DOHH2 (cell line): ENCODE results near the gene NALCN.

Experiments used
- H3F3A ChIP-seq: fragments of 200-600 bp; sonication (generic), shearing (Covaris generic); 2 replicates; pipeline ENCODE4 v1.6.0; 2016; ENCODE audit warnings: antibody characterized with exemption, mild to moderate bottlenecking; ENCODE audit not compliant: control insufficient read depth, insufficient read depth
- H3K27ac ChIP-seq: fragments of 200-600 bp; sonication (generic); 2 replicates; pipeline ENCODE4 v1.5.1; 2014; ENCODE audit warnings: low read depth, mild to moderate bottlenecking, low read length, moderate library complexity
- H3K27me3 ChIP-seq: fragments of 200-600 bp; sonication (generic); 2 replicates; pipeline ENCODE4 v1.6.1; 2014; ENCODE audit warnings: mild to moderate bottlenecking, low read length, mixed read lengths; ENCODE audit not compliant: control insufficient read depth
- H3K36me3 ChIP-seq: fragments of 200-600 bp; sonication (generic); 2 replicates; pipeline ENCODE4 v1.6.1; 2014; ENCODE audit warnings: mild to moderate bottlenecking, low read length, moderate library complexity, mixed read lengths; ENCODE audit not compliant: control insufficient read depth
- H3K4me1 ChIP-seq: fragments of 200-600 bp; sonication (generic); 2 replicates; pipeline ENCODE4 v1.6.1; 2014; ENCODE audit warnings: mild to moderate bottlenecking, low read length, mixed read lengths; ENCODE audit not compliant: control insufficient read depth
- H3K4me2 ChIP-seq: fragments of 200-600 bp; sonication (generic); 2 replicates; pipeline ENCODE4 v1.6.0; 2014; ENCODE audit warnings: mild to moderate bottlenecking, low read length, moderate library complexity
- H3K4me3 ChIP-seq: fragments of 200-600 bp; sonication (generic); 2 replicates; pipeline ENCODE4 v1.5.1; 2014; ENCODE audit warnings: mild to moderate bottlenecking, low read length, mixed read lengths
- H3K79me2 ChIP-seq: fragments of 200-600 bp; sonication (generic); 2 replicates; pipeline ENCODE4 v1.6.1; 2014; ENCODE audit warnings: mild to moderate bottlenecking, low read length, mixed read lengths; ENCODE audit not compliant: control insufficient read depth
- H3K9me2 ChIP-seq: fragments of 200-600 bp; sonication (generic); replicated peaks from 2 replicates; pipeline ENCODE4 v1.6.1; 2014; ENCODE audit warnings: mild to moderate bottlenecking, low read length, mixed read lengths; ENCODE audit not compliant: control insufficient read depth
- H3K9me3 ChIP-seq: fragments of 200-600 bp; sonication (generic); 2 replicates; pipeline ENCODE4 v1.6.1; 2014; ENCODE audit warnings: antibody characterized with exemption, low read length, mixed read lengths; ENCODE audit not compliant: control insufficient read depth, insufficient read depth
- H4K20me1 ChIP-seq: fragments of 200-600 bp; sonication (generic); 2 replicates; pipeline ENCODE4 v1.6.0; 2014; ENCODE audit warnings: low read depth, mild to moderate bottlenecking, antibody characterized with exemption, low read length, moderate library complexity; ENCODE audit not compliant: control insufficient read depth, insufficient read depth
- CTCF ChIP-seq: fragments of 200-600 bp; sonication (generic); IDR thresholded peaks from one replicate; pipeline ENCODE4 v1.5.1; 2014; ENCODE audit warnings: antibody characterized with exemption, mild to moderate bottlenecking, low read depth, low read length; ENCODE audit not compliant: poor library complexity, severe bottlenecking
- EZH2phosphoT487 ChIP-seq: fragments of 200-600 bp; sonication (generic); IDR thresholded peaks from 2 replicates; pipeline ENCODE4 v1.6.1; 2017; ENCODE audit warnings: borderline replicate concordance, mild to moderate bottlenecking, antibody characterized with exemption, low read length, moderate library complexity, mixed read lengths

NALCN gene

DNA sequence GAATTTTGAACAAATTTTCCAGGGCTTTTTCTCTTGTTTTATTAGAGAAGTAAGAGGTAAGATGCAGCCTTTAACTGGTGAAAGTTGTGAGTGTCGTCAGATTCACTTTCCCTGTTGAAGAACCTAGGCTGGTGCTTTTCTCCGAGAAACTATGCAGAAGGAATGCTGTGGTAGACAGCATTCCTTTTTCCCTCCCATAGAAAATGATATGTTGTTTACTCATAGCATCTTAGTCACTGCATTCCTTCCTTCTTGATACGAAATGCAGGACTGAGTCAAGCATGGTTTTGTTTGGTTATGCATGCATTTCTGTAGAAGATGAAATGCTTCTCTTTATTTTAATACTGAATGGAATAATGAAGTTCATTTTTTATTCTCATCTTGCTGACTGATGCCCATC lies 39.6 kb upstream of the NALCN start:
- Histone ChIP-seq H3K9me2 (no peaks in the 10 kb centered on the region), H3K4me3 (no peak overlapping the region), H3K4me1 (no peaks in the 10 kb centered on the region), H3K79me2 (no peaks in the 10 kb centered on the region), H3K27me3 (no peaks in the 10 kb centered on the region; the same call in 1 of the 2 replicates), H3K36me3 (no peaks in the 10 kb centered on the region), H4K20me1 (no peaks in the 10 kb centered on the region), H3K9me3 (no peaks in the 10 kb centered on the region), H3K27ac (no peak overlapping the region), H3K4me2 (no peak overlapping the region), H3F3A (no peaks in the 10 kb centered on the region)
- TF ChIP-seq CTCF: no peak
- TF ChIP-seq EZH2phosphoT487: no peak

DNA sequence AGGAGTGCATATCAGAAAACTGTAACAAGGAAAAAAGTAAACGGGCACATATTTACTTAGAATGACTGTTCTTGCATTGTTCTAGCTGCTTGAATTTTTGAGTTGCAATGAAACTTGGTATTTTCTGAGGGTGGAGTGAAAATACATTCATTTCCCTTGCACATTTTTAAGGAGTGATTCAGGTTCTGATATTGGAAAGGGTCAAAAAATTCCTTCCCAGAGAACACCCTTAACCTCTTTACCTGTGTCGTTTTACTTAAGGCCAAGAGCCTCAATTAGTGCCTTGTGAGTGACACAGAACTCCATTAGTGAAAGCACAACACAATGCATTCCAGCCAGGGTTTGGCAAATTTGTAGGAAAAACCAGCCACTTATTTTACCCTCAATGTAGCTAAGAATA lies 38.5 kb upstream of the NALCN start:
- H3K79me2 ChIP-seq: no peaks in the 10 kb centered on the region
- no peaks in the 10 kb centered on the region for H3K4me1 ChIP-seq
- H3K4me3 ChIP-seq: no peak overlapping the region
- H3K9me3 ChIP-seq: no peaks in the 10 kb centered on the region
- H3K36me3 ChIP-seq: no peaks in the 10 kb centered on the region
- H3K27ac ChIP-seq: no peak overlapping the region
- no peaks in the 10 kb centered on the region for H4K20me1 ChIP-seq
- no peak for TF ChIP-seq EZH2phosphoT487
- TF ChIP-seq CTCF: no peak
- no peaks in the 10 kb centered on the region for H3K9me2 ChIP-seq
- no peak overlapping the region for H3K4me2 ChIP-seq
- no peaks in the 10 kb centered on the region for H3F3A ChIP-seq
- H3K27me3 ChIP-seq: no peaks in the 10 kb centered on the region; the same call in 1 of the 2 replicates

GRCh38 chr13:101453784-101454201 lies 37.5 kb upstream of the NALCN start:
- no peak for TF ChIP-seq CTCF
- TF ChIP-seq EZH2phosphoT487: no peak
- H3K36me3 ChIP-seq: no peaks in the 10 kb centered on the region
- H3F3A ChIP-seq: no peaks in the 10 kb centered on the region
- no peaks in the 10 kb centered on the region for H4K20me1 ChIP-seq
- no peak overlapping the region for H3K4me3 ChIP-seq
- no peaks in the 10 kb centered on the region for H3K79me2 ChIP-seq
- H3K27ac ChIP-seq: no peak overlapping the region
- H3K4me2 ChIP-seq: no peak overlapping the region
- H3K27me3 ChIP-seq: no peaks in the 10 kb centered on the region; the same call in 1 of the 2 replicates
- H3K4me1 ChIP-seq: no peaks in the 10 kb centered on the region
- no peaks in the 10 kb centered on the region for H3K9me2 ChIP-seq
- no peaks in the 10 kb centered on the region for H3K9me3 ChIP-seq
